PC-9 (cell line): ENCODE data around the gene ZNF618. TPM values are rescaled to one million over a fixed set of nuclear protein-coding genes. Genes with fewer than 3 reads are reported as not detected.

ENCODE experiments used
- BruUV-seq: library from RNA; stranded (reverse); fragments of 400-500 nt; replicated peaks from 2 replicates; lab custom pipeline; 2021; lab: Mats Ljungman, UMichigan
- CTCF ChIA-PET: fragments of 300-600 bp; sonication (Branson Sonifier 250); formaldehyde crosslinking; loops from one replicate; lab custom pipeline; 2022; ENCODE audit warnings: antibody characterized with exemption; lab: Charles Lee
- POLR2A ChIA-PET: fragments of 300-600 bp; sonication (Branson Sonifier 250); formaldehyde crosslinking; loops from one replicate; lab custom pipeline; 2022; ENCODE audit warnings: antibody characterized with exemption; ENCODE audit not compliant: unreplicated experiment; lab: Charles Lee
- DNase-seq, 2 experiments: peaks; one replicate each; pipeline versions ENCODE4 v3.0.0 to v3.0.0-alpha.2; 2015 to 2022; ENCODE audit warnings: mixed read lengths in 1 of 2
- H2AFZ ChIP-seq: fragments of 200-600 bp; sonication (generic); 2 replicates; pipeline ENCODE4 v1.8.1; 2017; ENCODE audit warnings: antibody characterized with exemption
- H3F3A ChIP-seq: fragments of 200-600 bp; sonication (generic); 2 replicates; pipeline ENCODE4 v1.8.1; 2017; ENCODE audit warnings: antibody characterized with exemption, mild to moderate bottlenecking, low read depth; ENCODE audit not compliant: insufficient read depth
- H3K27ac ChIP-seq: fragments of 200-600 bp; sonication (generic); 2 replicates; pipeline ENCODE4 v1.6.1; 2016; ENCODE audit warnings: mixed run types
- H3K27me3 ChIP-seq: fragments of 200-600 bp; sonication (generic); 2 replicates; pipeline ENCODE4 v1.6.1; 2016; ENCODE audit warnings: low read depth, mixed run types; ENCODE audit not compliant: insufficient read depth
- H3K36me3 ChIP-seq: fragments of 200-600 bp; sonication (generic); 2 replicates; pipeline ENCODE4 v1.6.1; 2016; ENCODE audit warnings: low read depth, mixed run types
- H3K4me1 ChIP-seq: fragments of 200-600 bp; sonication (generic); replicated peaks from 2 replicates; pipeline ENCODE4 v1.6.1; 2016; ENCODE audit warnings: mixed run types; ENCODE audit not compliant: insufficient read depth
- H3K4me2 ChIP-seq: fragments of 200-600 bp; sonication (generic); 2 replicates; pipeline ENCODE4 v1.6.1; 2017; ENCODE audit warnings: mixed run types
- H3K4me3 ChIP-seq: fragments of 200-600 bp; sonication (generic); 2 replicates; pipeline ENCODE4 v1.6.1; 2016; ENCODE audit warnings: mixed run types
- H3K79me2 ChIP-seq: fragments of 200-600 bp; sonication (generic); 2 replicates; pipeline ENCODE4 v1.6.1; 2017; ENCODE audit warnings: low read depth, mixed run types
- H3K9me2 ChIP-seq: fragments of 200-600 bp; sonication (generic); 2 replicates; pipeline ENCODE4 v1.8.1; 2017; ENCODE audit warnings: mild to moderate bottlenecking; ENCODE audit not compliant: insufficient read depth
- H3K9me3 ChIP-seq: fragments of 200-600 bp; sonication (generic); 2 replicates; pipeline ENCODE4 v1.8.1; 2016; ENCODE audit warnings: low read depth; ENCODE audit not compliant: insufficient read depth
- H4K20me1 ChIP-seq: fragments of 200-600 bp; sonication (generic); 2 replicates; pipeline ENCODE4 v1.8.1; 2017; ENCODE audit not compliant: insufficient read depth
- CTCF ChIP-seq: fragments of 200-600 bp; sonication (generic); conservative IDR thresholded peaks from 2 replicates; pipeline ENCODE4 v1.6.1; 2017; ENCODE audit warnings: mixed run types, antibody characterized with exemption, mild to moderate bottlenecking, moderate library complexity
- EZH2 ChIP-seq: fragments of 200-600 bp; sonication (generic); IDR thresholded peaks from 2 replicates; pipeline ENCODE4 v1.8.0; 2017; ENCODE audit warnings: antibody characterized with exemption, low read depth
- intact Hi-C: fragments of 100-400 bp; cut with micrococcal nuclease; formaldehyde crosslinking; loops from one replicate; pipeline ENCODE4 v1.10.0; 2022; ENCODE audit not compliant: unreplicated experiment
- total RNA-seq: library from RNA; stranded (reverse); gene quantifications from 2 replicates; pipeline ENCODE4 v1.2.3, GENCODE V29; 2021

Gene ZNF618
- total RNA-seq, 1 experiment from 2014 or later = 0.20 TPM

GRCh38 chr9:114100536-114100935 lies 224.4 kb downstream of the ZNF618 start:
- H2AFZ ChIP-seq = no peak overlapping the region
- H3K36me3 ChIP-seq = no peaks in the 10 kb centered on the region
- no peaks in the 10 kb centered on the region for H4K20me1 ChIP-seq
- peaks cover 4% of the 10 kb centered on the region for H3K9me3 ChIP-seq
- H3K4me1 ChIP-seq = no peaks in the 10 kb centered on the region
- no peak overlapping the region for H3K4me2 ChIP-seq
- no peak overlapping the region for H3K4me3 ChIP-seq
- no peak for DNase-seq
- ChIA-PET POLR2A (no interaction called here), CTCF (no interaction called here)
- intact Hi-C loops = no loop called here
- no peak for TF ChIP-seq CTCF
- no peak for TF ChIP-seq EZH2
- H3K27ac ChIP-seq = no peak overlapping the region
- H3F3A ChIP-seq = no peaks in the 10 kb centered on the region
- H3K79me2 ChIP-seq = no peaks in the 10 kb centered on the region
- BruUV-seq = no TSS peak
- peaks cover 8% of the 10 kb centered on the region for H3K27me3 ChIP-seq
- no peaks in the 10 kb centered on the region for H3K9me2 ChIP-seq

- no peak overlapping the region for H3K4me2 ChIP-seq
- H3K27me3 ChIP-seq = peaks cover 25% of the 10 kb centered on the region
- H3K9me3 ChIP-seq = peaks cover 4% of the 10 kb centered on the region
- intact Hi-C loops = no loop called here
- 0 out of 2 replicates have a peak, but pooled peaks cover 5% of the 10 kb centered on the region for H4K20me1 ChIP-seq
- no peak overlapping the region for H3K27ac ChIP-seq
- H3K79me2 ChIP-seq = no peaks in the 10 kb centered on the region
- no peaks in the 10 kb centered on the region for H3K4me1 ChIP-seq
- H2AFZ ChIP-seq = no peak overlapping the region
- no peaks in the 10 kb centered on the region for H3F3A ChIP-seq
- no peak overlapping the region for H3K4me3 ChIP-seq
- DNase-seq = no peak
- ChIA-PET CTCF (no interaction called here), POLR2A (no interaction called here)
- BruUV-seq = no TSS peak
- H3K9me2 ChIP-seq = no peaks in the 10 kb centered on the region
- TF ChIP-seq EZH2 (no peak), CTCF (no peak)
- H3K36me3 ChIP-seq = no peaks in the 10 kb centered on the region
Observed at GRCh38 chr9:114102484-114102883, 226.4 kb downstream of the ZNF618 start.

- Histone ChIP-seq H3K27ac (no peak overlapping the region), H3K36me3 (no peaks in the 10 kb centered on the region), H3K4me2 (no peak overlapping the region), H3K27me3 (peaks cover 35% of the 10 kb centered on the region), H3K9me2 (no peaks in the 10 kb centered on the region), H3K4me1 (no peaks in the 10 kb centered on the region), H3K9me3 (peaks cover 4% of the 10 kb centered on the region), H2AFZ (no peak overlapping the region), H4K20me1 (0 out of 2 replicates have a peak, but pooled peaks cover 5% of the 10 kb centered on the region), H3F3A (no peaks in the 10 kb centered on the region), H3K79me2 (no peaks in the 10 kb centered on the region), H3K4me3 (no peak overlapping the region)
- no TSS peak for BruUV-seq
- no peak for DNase-seq
- intact Hi-C loops = loop anchor here (5.0 kb wide), 1 partner anchor 907 kb away; no protein-coding TSS in a partner anchor
- ChIA-PET POLR2A (no interaction called here), CTCF (no interaction called here)
- TF ChIP-seq CTCF (no peak), EZH2 (no peak)
Observed at GRCh38 chr9:114105236-114105635, 229.1 kb downstream of the ZNF618 start.

Other genes starting within 250 kb of the ZNF618 start
- not detected in 2 replicates for gene AMBP, start 202.0 kb downstream of the ZNF618 start, total RNA-seq
- not detected in 2 replicates for gene KIF12, start 223.0 kb downstream of the ZNF618 start, total RNA-seq